Kidney (tissue), 14 donors: ENCODE measurements around the gene KPNA3. TPM values are rescaled to one million over a fixed set of nuclear protein-coding genes. Genes with fewer than 3 reads are reported as not detected.

Experiments used
- DNase-seq, 5 donors: peaks; one replicate each; pipeline ENCODE4 v3.0.0-alpha.2; 2013 to 2020
- FAIRE-seq: peaks from 2 replicates; lab custom pipeline; 2012; peaks lifted over from hg19 to GRCh38; lab: Jason Lieb, UNC
- H3K27ac ChIP-seq, 2 donors: one replicate each; pipeline ENCODE4 v1.7.0; 2013; ENCODE audit warnings: low read depth in 2 of 2, low read length in 2 of 2, inconsistent platforms in 1 of 2
- H3K27me3 ChIP-seq: one replicate; pipeline ENCODE4 v1.7.1; 2013; ENCODE audit warnings: low read length, inconsistent platforms; ENCODE audit not compliant: control insufficient read depth, insufficient read depth
- H3K36me3 ChIP-seq, 3 donors: one replicate each; pipeline versions ENCODE4 v1.7.0 to v1.7.1; 2013; ENCODE audit warnings: low read length in 3 of 3, control low read depth in 1 of 3, inconsistent platforms in 1 of 3; ENCODE audit not compliant: insufficient read depth in 3 of 3, control insufficient read depth in 2 of 3
- H3K4me1 ChIP-seq, 3 donors: one replicate each; pipeline versions ENCODE4 v1.7.0 to v1.7.1; 2013; ENCODE audit warnings: low read length in 3 of 3, inconsistent platforms in 1 of 3, low read depth in 1 of 3; ENCODE audit not compliant: control insufficient read depth in 2 of 3, insufficient read depth in 2 of 3
- H3K4me3 ChIP-seq, 3 donors: one replicate each; pipeline versions ENCODE4 v1.7.0 to v1.8.1; 2013; ENCODE audit warnings: low read length in 3 of 3, control low read depth in 1 of 3, inconsistent platforms in 1 of 3
- H3K9ac ChIP-seq, 3 donors: one replicate each; pipeline versions ENCODE4 v1.7.0 to v1.7.1; 2013; ENCODE audit warnings: low read length in 3 of 3, control low read depth in 1 of 3, inconsistent platforms in 1 of 3
- H3K9me3 ChIP-seq, 3 donors: one replicate each; pipeline versions ENCODE4 v1.7.0 to v1.7.1; 2013; ENCODE audit warnings: low read length in 3 of 3, control low read depth in 1 of 3, inconsistent platforms in 1 of 3; ENCODE audit not compliant: control insufficient read depth in 2 of 3, insufficient read depth in 1 of 3
- intact Hi-C: fragments of 100-400 bp; cut with DNase I; formaldehyde crosslinking; loops from one replicate; pipeline ENCODE4 v1.11.1; 2022
- polyA plus RNA-seq: library from polyadenylated mRNA; stranded (reverse); fragments of 350-450 nt; fragmentation: Illumina TruSeq; extraction: RNeasy Lipid Tissue Mini Kit (QIAGEN cat#74804); gene quantifications from one replicate; pipeline ENCODE4 v1.2.3, GENCODE V29; 2014; ENCODE audit warnings: low read depth, low replicate concordance; ENCODE audit not compliant: insufficient read depth
- total RNA-seq: library from RNA; stranded (reverse); fragmentation: NEBNext Ultra II Directional; extraction: Animal tissue kit (Norgen Biotek cat#: 25700); gene quantifications from one replicate; pipeline ENCODE4 v1.2.1, GENCODE V29; 2021
- TF ChIP-seq, protein P1 (sequence below): IDR thresholded peaks from 3 replicates; pipeline ENCODE4 v1.5.1; 2012; ENCODE audit warnings: mild to moderate bottlenecking, moderate library complexity, borderline replicate concordance; ENCODE audit not compliant: insufficient read depth; ENCODE audit errors: extremely low read depth
- donor health status: control.
- donor health status: control.
- donor health status: control.
- donor health status: control.
- donor health status: control.
- donor health status: DM: yes; HTN: yes; CAD: no.
- donor health status: Normal renal cell carcinoma (clear cell type).

The KPNA3 gene
- total and polyA plus RNA-seq, 2 donors from 2014 or later = 9.4 to 22.3 TPM

DNA sequence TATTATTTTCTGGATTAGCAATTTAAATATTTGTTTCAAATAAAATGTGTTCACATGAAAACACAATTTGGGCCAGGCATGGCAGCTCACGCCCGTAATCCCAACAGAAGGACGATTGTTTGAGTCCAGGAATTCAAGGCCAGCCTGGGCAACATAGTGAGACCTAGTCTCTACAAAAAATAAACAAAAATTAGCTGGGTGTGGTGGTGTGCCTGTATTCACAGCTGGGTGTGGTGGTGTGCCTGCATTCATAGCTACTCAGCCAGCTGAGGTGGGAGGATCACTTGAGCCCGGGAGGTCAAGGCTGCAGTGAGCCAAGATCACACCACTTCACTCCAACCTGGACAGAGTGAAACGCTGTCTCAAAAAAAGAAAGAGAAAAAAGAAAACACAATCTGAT is 46.4 kb downstream of the KPNA3 start:
- peaks cover 0 to 4% (median 0%) of the 10 kb centered on the region in 3 donors for H3K36me3 ChIP-seq
- DNase-seq (no peak), FAIRE-seq (no peak)
- TF ChIP-seq, protein P1, sequence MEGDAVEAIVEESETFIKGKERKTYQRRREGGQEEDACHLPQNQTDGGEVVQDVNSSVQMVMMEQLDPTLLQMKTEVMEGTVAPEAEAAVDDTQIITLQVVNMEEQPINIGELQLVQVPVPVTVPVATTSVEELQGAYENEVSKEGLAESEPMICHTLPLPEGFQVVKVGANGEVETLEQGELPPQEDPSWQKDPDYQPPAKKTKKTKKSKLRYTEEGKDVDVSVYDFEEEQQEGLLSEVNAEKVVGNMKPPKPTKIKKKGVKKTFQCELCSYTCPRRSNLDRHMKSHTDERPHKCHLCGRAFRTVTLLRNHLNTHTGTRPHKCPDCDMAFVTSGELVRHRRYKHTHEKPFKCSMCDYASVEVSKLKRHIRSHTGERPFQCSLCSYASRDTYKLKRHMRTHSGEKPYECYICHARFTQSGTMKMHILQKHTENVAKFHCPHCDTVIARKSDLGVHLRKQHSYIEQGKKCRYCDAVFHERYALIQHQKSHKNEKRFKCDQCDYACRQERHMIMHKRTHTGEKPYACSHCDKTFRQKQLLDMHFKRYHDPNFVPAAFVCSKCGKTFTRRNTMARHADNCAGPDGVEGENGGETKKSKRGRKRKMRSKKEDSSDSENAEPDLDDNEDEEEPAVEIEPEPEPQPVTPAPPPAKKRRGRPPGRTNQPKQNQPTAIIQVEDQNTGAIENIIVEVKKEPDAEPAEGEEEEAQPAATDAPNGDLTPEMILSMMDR = no peak
- H3K4me3 ChIP-seq = no peak overlapping the region
- H3K9me3 ChIP-seq = no peaks in the 10 kb centered on the region
- no peaks in the 10 kb centered on the region for H3K4me1 ChIP-seq
- H3K9ac ChIP-seq = no peak overlapping the region
- no peaks in the 10 kb centered on the region for H3K27me3 ChIP-seq
- intact Hi-C loops = no loop called here
- H3K27ac ChIP-seq = no peak overlapping the region

DNA sequence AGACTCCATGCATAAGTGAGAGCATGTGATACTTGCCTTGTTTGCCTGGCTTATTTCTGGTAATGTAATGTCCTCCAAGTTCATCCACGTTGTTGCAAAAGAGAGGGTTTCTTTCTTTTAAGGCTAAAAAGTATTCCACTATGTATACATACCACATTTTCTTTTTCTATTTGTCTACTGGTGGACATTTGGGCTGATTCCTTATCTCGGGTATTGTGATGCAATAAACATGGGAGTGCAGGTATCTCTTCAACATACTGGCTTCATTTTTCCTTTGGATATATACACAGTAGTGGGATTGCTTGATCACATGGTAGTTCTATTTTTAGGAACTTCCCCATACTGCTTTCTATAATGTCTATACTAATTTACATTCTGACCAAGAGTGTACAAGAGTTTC is 51.6 kb downstream of the KPNA3 start:
- H3K36me3 ChIP-seq = peaks cover 0 to 4% (median 0%) of the 10 kb centered on the region in 3 donors
- H3K27ac ChIP-seq = no peak overlapping the region
- H3K27me3 ChIP-seq = no peaks in the 10 kb centered on the region
- intact Hi-C loops = no loop called here
- FAIRE-seq = no peak
- no peaks in the 10 kb centered on the region for H3K4me1 ChIP-seq
- no peak overlapping the region for H3K9ac ChIP-seq
- TF ChIP-seq, protein P1 = no peak
- DNase-seq = no peak
- no peak overlapping the region for H3K4me3 ChIP-seq
- H3K9me3 ChIP-seq = no peaks in the 10 kb centered on the region

DNA sequence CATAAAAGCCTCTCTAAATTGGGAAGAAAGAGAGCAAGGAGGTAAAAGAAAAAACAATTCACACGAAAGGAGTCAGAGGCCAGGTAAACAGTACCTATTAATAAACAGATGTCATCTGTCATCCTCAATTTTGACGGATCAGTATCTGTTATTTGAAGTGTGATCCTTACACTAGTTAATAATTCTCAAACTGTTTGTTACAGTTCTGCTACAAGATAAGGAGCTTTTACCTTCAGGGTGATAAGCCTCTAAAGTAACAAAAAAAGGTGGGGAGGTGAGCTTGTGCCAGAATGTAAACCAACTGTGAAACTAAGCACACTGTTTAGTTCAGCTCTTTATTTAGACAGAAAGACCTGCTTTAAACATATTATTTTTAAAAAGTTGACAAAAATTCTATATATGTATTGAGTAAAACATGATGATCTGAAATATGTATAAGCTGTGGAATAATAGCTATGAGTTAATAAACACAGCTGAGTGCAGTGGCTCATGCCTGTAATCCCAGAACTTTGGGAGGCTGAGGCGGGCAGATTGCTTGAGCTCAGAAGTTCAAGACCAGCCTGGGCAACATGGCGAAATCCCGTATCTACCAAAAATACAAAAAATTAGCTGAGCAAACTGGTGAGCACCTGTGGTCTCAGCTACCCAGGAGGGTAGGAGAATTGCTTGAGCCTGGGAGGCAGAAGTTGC is 52.8 kb downstream of the KPNA3 start:
- H3K9ac ChIP-seq = no peak overlapping the region
- intact Hi-C loops = no loop called here

More for the DNA sequence above, 52.8 kb downstream of the KPNA3 start:
- TF ChIP-seq, protein P1 = no peak
- H3K9me3 ChIP-seq = no peaks in the 10 kb centered on the region
- H3K36me3 ChIP-seq = no peaks in the 10 kb centered on the region
- no peaks in the 10 kb centered on the region for H3K4me1 ChIP-seq
- H3K4me3 ChIP-seq = no peak overlapping the region
- FAIRE-seq = no peak
- H3K27me3 ChIP-seq = no peaks in the 10 kb centered on the region
- no peak for DNase-seq
- H3K27ac ChIP-seq = no peak overlapping the region
